Stimulated activated CD8-positive, alpha-beta memory T cell treated with anti-CD3 and anti-CD28 coated beads, Interleukin-15, amount 100 ng/mL, for 4 hours (primary cell): ENCODE measurements around the gene VWC2.
"Not testable (repeated sequence)": the region's sequence is repeated elsewhere in the genome, so short reads cannot be mapped to it uniquely, and the experiment has no call there.

Experiments
- DNase-seq, 2 donors: peaks; one replicate each; pipeline ENCODE4 v3.0.0-alpha.2; 2020; ENCODE audit warnings: low read depth in 2 of 2

VWC2 gene

GRCh38 chr7:49850921-49851613, 77.6 kb downstream of the VWC2 start:
- no peak for DNase-seq

GRCh38 chr7:49851614-49851934, 78.1 kb downstream of the VWC2 start:
- not testable (repeated sequence) for DNase-seq

- DNase-seq: no peak
Observed at GRCh38 chr7:49852619-49853462, 79.4 kb downstream of the VWC2 start.

- DNase-seq: no peak
Observed at GRCh38 chr7:49855281-49855980, 82.0 kb downstream of the VWC2 start.

GRCh38 chr7:49860293-49860692, 86.9 kb downstream of the VWC2 start:
- no peak for DNase-seq

- no peak for DNase-seq
Observed at GRCh38 chr7:49866076-49866735, 92.8 kb downstream of the VWC2 start.

- DNase-seq: no peak
Observed at GRCh38 chr7:49866910-49867309, 93.5 kb downstream of the VWC2 start.

GRCh38 chr7:49873420-49873819, 100.0 kb downstream of the VWC2 start:
- DNase-seq: no peak

- DNase-seq: no peak
Observed at GRCh38 chr7:49875336-49875735, 101.9 kb downstream of the VWC2 start.

- no peak for DNase-seq
Observed at GRCh38 chr7:49876202-49876601, 102.8 kb downstream of the VWC2 start.

- no peak for DNase-seq
Observed at GRCh38 chr7:49878089-49878488, 104.7 kb downstream of the VWC2 start.

- no peak for DNase-seq
Observed at GRCh38 chr7:49878627-49879026, 105.2 kb downstream of the VWC2 start.

GRCh38 chr7:49883933-49884332, 110.5 kb downstream of the VWC2 start:
- no peak for DNase-seq

GRCh38 chr7:49885593-49886285, 112.3 kb downstream of the VWC2 start:
- no peak for DNase-seq

GRCh38 chr7:49892481-49892880, 119.0 kb downstream of the VWC2 start:
- no peak for DNase-seq

- DNase-seq: no peak
Observed at GRCh38 chr7:49893131-49893530, 119.7 kb downstream of the VWC2 start.

- no peak for DNase-seq
Observed at GRCh38 chr7:49894543-49894942, 121.1 kb downstream of the VWC2 start.

GRCh38 chr7:49911909-49912308, 138.5 kb downstream of the VWC2 start:
- DNase-seq: no peak

- no peak for DNase-seq
Observed at GRCh38 chr7:49926720-49927119, 153.3 kb downstream of the VWC2 start.

- no peak for DNase-seq
Observed at GRCh38 chr7:49927631-49928030, 154.2 kb downstream of the VWC2 start.

GRCh38 chr7:49928787-49929186, 155.3 kb downstream of the VWC2 start:
- DNase-seq: no peak

- no peak for DNase-seq
Observed at GRCh38 chr7:49931627-49932026, 158.2 kb downstream of the VWC2 start.
